Measurements from ENCODE around the gene MGLL.

Gene MGLL

DNA sequence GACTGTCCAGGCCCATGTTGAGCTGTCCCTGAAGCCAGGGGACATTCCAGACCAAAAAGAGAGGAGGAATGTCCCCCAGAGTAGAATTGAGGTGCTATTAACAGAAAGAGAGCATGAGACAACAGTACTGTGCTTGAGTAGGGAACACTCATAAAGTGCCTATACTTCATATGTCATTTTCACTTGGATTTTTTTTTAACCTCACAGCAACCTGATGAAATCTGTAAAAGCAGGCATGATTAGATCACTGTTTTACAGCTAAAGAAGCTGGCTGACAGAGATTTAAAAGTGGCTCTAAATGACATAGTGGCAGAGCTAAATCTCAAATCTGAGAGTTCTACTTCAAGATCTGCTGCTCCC, 174.5 kb downstream of the MGLL start:
- no peak for DNase-seq

DNA sequence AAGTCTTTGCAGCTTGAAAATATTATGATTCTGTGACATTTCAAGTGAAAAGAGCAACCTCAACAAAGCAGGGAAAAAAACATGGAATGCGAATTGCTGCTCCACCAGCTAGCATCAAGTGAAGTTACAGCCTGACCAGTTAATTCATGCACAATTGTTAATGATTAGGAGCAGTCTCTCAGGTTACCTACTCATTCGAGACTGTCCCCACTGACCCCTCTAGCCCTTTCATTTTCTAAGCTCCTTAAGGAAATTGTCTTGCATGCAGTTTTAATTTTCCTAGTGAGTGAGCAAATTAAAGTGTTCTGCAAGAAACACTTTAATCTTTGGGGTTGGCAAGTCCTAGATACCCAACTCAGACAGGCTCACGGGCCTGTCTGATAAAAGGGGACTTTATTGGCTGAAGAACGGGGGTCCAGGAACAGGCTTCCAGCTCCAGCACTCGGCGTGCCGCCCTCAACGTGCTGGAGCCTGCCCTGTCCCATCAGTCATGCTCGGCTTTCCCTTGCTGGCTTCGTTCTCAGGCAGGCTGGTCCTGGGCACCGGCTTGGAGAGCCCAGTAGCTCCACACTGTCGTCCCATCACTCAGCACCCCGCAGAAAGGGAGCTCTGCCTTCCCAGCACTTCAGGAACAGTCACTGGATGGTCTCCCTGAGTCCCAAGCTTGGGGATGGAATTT, 175.0 kb downstream of the MGLL start:
- no peak for DNase-seq

DNA sequence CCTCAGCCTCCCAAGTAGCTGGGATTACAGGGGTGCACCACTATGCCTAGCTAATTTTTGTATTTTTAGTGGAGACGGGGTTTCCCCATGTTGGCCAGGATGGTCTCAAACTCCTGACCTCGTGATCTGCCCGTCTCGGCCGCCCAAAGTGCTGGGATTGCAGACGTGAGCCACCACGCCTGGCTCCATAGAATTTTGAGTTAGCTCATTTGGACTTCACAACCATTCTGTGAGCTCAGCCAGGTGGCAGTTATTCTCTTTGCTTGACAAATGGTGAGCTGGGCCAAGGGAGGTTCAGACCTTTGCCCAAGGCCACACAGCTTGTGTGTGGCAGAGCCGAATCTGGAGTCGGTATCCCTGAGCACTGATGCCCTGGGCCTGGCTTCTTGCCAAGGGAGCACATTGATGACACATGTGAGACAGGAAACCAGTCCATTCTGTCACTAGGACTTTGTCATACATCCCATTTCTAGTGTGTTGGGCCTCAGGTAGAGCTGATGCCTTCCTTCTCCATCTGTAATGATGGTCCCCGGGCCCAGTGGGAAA, 175.7 kb downstream of the MGLL start:
- no peak for DNase-seq

DNA sequence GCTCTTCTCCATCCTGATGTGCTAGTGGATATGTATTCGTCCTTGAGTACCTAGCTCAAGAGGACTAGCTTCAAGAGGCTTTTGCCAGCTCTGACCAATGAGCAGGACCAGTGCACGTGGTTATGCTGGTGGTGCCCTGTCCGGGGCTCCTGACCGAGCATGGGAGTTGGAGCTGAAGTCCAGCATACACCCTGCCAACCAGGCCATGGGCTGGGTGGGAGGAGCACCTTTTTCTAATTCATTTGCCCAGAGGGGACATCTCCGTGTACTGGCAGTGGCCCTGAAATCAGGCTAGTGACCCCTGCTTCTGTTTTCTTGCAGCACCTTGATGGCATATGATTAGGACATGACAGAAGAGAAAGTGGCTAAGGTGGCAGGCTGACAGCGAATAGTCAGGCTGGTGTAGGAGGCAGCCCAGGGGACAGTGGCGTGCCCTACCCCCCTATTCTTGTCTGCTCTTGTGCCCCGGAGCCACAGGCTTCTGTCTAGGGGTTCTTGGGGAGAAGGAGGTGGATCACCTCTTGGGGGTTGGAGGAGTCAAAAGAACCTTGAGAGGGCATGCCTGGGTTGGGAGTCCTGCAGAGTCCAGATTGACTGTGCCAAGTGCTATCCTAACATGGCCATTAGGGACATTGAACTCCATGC, 176.8 kb downstream of the MGLL start:
- DNase-seq: no peak

DNA sequence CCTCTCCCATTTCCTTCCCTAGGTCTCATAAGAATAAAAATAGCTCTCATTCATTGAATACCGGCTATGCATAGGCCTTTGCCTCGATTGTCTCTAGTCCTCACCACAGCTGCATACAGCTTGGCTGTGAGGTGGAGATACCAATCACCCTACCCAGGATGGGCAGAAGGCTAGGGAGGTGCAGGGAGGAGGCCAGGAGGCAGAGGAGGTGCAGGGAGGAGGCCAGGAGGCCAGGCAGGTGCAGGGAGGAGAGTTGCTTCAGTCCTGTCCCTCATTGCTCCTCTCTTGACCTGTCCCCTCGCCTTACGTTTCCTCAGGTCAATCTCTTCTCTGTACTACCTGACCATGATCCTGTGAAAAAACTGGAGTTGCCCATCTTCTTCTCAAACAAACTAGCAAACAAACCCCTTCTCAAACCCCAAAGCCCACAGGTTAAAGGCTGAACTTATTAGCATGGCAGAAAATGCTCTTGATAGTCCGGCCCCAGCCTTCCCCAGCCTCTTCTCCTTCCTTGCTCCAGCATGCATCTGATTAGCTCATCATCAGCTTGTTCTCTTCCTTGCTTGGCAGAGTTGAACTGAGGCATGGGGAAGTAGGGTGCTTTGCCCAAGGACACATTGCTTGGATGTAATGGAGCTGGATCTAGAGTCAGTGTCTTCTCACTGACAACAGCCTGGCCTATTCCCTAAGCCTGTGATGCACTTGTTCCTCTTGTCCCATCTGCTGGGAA, 177.5 kb downstream of the MGLL start:
- DNase-seq: no peak

DNA sequence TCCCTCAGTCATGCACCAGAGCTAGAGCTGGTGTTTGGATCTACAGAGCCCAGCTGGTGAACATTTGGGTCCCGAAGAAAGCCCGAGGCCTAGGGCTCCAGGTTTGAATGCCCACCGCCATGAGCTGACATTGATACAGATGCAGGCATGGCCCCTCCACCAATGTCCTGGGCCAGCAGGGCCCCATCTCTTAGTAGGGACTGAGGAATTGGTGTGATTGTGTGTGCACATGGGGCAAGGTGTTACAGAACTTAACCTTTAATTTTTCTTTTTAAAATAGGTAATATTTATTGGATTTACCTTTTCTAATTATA, 182.3 kb downstream of the MGLL start:
- no peak for DNase-seq

DNA sequence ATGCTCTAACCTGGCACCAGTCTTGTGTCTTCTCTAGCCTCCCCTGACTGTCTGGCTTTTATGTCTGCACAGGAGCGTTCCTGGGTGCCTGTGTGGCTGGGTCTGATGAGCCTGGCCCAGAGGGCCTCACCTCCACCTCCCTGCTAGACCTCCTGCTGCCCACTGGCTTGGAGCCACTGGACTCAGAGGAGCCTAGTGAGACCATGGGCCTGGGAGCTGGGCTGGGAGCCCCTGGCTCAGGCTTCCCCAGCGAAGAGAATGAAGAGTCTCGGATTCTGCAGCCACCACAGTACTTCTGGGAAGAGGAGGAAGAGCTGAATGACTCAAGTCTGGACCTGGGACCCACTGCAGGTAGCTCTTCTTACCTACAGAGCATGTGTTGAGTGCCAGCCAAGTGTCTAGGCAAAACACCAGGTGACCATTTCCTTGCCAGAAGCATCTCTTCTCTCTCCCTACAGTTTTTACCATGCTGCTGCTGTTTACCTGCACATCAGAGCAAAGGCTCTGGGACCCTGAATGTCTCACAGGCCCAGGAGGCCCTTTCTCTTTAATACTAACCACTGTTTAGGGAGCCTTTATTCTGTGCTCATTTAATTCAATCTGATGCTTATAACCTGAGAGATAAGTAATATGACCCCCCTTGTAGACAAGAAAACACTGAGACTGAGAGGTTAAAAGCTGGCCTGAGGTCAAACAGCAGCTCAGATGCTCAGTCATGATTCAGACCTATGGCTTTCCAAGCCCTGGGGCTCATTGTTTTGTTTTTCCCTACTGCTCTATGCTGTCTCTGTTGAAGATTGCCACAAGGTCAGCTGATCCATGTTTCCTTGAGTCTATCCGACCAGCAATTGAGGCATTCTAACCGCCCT, 182.9 kb downstream of the MGLL start:
- DNase-seq: no peak
